NCI-H446 treated with DMSO at 0.1 percent for 48 hours (cell line): ENCODE data around the gene ACTL7A.
"Not testable (repeated sequence)": the region's sequence is repeated elsewhere in the genome, so short reads cannot be mapped to it uniquely, and the experiment has no call there.

ENCODE experiments used
- DNase-seq: peaks from one replicate; lab custom pipeline; 2025; lab: John Stamatoyannopoulos, UW

The ACTL7A gene

DNA sequence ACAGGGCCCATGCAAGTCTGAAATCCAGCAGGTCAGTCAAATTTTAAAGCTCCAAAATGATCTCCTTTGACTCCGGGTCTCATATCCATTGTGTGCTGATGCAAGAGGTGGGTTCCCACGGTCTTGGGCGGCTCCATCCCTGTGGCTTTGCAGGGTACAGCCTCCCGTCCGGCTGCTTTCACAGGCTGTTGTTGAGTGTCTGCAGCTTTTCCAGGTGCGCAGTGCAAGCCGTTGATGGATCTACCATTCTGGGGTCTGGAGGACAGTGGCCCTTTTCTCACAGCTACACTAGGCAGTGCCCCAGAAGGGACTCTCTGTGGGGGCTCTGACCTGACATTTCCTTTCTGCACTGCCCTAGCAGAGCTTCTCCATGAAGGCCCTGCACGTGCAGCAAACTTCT is 13.8 kb upstream of the ACTL7A start:
- not testable (repeated sequence) for DNase-seq

DNA sequence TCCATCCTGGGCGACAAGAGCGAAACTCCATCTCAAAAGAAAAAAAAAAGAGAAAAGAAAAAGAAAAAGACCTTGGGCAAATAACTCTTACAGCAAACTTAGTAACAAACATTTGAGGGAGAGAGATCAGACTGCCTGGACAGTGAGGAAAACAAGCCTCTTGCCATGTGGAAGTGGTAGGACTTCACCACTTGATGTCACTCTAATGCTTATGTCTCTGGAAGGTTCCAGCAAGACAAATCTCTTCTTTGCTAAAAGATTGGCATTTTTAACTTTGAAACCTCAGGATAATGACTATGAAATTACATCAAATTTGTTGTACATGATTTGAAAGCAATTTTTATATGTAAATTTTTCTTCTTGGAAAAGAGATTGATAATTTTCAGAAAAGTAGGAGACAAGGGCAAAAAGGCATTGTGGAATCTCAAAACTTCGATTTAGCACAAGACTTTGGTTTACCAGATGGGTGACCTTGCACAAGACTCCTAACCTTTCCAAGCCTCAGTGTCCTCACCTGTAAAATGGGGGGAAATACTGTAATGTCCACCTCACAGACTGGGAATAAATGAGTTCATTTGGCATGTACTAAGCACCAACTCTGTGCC is 11.7 kb upstream of the ACTL7A start:
- DNase-seq, result no peak

DNA sequence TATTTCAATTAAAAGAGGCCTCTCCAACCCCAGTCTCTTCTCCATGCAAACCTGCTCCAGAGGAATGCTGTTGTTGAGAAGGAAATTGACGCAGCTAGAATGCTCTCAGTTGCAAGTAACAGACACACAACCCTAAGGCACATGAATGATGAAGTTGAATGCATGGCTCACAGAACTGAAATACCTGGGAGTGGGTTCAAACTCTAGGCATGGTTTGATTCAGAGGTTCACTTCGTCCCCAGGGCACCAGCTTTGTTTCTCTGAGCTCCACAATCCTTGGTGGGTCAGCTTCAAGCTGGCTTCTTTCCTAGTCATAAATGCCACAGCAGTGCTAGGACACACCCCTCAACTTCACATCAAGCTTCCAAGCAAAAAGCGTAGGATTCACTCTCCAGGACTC is 10.9 kb upstream of the ACTL7A start:
- DNase-seq, result no peak

DNA sequence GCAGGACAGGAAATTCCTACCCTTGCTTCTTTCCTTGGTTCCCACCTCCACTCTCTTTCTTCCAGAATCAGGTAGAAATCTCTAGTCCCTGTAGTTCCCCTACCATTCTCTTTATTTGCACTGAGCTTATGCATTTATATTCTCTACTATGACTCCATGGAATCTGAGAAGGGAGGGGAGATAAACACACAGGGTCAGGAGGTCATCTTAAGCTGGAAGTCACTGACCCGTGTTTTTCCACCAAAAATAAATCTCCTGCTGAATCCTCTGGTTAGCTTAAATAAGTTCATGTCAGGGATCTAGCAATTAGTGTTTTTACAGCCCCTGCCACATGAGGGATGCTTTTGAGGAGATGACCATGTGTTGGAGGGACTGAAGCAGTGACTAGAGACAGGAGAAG is 10.0 kb upstream of the ACTL7A start:
- DNase-seq, result no peak

DNA sequence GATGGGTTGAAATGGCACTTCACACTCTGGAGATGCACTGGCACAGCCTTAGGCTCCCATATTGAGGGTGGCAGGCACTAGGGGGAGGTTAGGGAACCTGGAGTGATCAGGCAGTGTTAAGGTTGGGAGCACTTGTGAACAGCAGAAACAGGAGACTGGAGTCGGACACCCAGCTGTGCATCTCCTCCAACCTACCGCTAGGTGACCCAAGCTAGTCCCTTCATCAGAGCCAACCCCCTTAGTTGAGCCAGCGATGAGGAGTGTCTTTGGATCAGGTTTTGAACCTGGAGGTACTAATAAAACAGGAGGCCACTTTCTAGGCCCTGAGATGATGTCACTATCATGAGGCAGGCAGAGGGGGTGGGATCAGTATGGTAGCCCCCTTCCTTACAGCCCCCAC is 8.0 kb upstream of the ACTL7A start:
- DNase-seq, result no peak

DNA sequence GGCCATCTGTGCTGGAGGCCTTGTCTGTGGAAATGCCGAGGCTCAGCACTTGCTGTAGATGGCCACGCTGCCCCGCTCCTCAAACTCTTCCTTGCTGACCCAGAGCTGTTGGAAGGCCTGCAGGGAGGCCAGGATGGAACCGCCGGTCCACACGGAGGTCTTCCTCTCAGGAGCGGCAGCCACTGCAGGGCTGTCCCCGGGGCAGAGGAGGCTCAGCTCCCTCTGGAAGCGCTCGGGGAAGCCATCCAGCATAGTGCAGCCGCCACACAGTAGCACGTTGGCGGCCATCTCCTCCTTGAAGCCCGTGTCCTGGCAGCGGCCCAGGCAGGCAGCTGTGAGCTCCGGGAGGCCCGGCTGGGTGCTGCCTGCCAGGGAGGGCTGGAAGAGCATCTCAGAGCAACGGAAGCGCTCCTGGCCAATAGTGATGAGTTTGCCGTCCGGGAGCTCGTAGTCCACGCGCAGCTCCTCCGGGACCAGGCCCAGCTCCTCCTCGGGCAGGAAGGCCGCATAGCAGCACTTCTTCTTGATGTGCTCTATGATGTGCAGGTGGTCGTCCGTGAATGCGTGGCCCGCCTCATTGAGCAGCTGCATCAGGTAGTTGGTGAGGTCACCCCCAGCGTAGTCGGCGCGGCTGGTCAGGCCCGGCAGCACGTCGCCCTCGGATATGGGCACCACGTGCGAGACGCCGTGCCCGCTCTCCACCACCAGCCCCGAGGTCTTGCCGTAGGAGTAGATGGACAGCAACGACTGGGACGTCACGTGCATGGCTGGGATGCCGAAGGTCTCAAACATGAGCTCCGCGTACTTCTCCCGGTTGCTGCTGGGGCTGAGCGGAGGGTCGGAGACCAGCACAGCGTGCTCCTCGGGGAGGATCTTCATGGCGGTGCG is 7.2 kb upstream of the ACTL7A start:
- DNase-seq, result no peak

DNA sequence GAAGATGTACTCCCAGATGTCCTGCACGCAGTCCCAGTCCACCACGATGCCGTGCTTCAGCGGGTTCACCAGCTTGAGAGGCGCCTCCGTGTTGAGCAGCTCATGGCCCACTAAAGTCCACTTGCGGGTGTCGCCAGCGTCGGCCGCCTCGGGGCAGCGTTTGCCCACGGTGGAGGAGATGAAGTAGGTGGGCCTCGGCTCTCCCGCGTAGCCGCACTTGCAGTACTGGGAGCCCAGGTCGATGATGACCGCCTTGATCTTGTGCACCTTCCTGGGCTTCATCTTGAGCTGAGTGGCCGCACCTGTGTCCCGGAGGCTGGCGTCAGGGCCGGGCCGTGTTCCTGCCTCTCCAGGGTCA is 6.6 kb upstream of the ACTL7A start:
- no peak for DNase-seq

DNA sequence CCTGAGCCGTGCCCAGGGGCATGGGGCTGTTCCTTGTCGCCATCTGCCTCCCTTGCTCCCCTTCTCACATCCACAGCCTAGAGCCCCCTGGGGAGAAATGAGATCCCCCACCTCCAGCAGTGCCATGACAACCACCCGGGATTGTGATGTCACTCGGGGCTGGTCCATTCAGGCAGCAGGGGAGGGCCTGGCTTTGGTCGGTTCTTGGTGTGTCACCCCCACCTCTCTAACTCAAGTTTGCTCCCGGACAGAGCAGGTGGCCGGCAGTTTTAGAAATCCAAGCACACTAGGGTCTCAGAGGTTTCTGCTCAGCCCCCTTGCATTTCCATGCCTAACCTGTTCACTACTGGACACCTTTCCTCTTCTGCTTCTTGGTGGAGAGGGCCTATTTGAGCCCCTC is 6.2 kb upstream of the ACTL7A start, which contains the start of gene ACTL7B:
TSS of gene ACTL7B (minus strand) at position 99 of the 400 bp plus-strand sequence. CDS start at position 43, 56 bp downstream.
- no peak for DNase-seq

DNA sequence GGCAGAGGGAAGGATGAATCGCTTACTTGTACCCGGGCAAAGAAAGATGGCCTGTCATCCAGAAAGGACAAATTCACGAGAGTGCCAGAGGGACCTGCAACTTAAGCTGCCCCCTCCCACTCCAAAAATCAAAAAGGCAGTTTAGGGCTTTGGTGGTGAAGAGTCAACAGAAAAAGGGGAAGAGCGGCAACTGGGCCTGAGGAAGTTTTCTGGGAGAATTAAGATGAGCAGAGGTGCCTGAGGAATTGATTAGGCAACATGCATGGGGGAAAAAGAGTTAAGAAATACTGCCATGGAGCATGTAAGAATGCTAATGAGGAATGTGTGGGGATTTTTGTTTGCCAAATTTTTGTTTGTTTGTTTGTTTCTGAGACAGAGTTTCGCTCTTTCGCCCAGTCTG is 4.5 kb upstream of the ACTL7A start:
- no peak for DNase-seq

DNA sequence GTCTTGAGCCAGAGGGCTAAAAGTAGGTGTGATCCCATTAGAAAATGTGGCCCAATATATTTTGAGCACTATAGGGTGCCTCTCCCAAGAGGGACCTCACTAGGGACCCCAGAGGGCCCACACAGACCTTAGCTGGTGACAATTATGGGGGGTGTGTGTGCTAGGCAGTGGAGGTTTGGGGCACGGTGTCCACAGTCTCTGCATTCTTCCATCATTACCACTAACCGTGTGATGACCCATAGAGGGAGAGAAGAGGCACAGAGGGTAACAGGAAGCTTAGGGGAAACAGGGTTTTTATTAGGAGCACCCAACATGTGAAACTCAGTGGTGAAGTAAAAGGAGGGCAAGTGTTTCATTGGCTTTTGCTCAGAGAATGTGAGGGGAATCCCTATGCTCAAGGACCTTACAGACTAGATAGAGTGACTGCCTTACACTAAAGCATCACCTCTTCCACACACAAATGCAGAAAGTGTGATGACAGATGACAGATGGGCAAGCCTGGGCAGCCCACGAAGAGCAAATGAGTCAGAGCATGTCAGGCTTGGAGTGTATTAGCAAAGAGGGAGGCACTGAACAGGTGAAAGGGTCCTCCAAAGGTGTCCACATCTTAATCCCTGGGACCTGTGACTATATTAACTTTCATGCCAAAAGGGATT is 2.5 kb upstream of the ACTL7A start:
- no peak for DNase-seq

DNA sequence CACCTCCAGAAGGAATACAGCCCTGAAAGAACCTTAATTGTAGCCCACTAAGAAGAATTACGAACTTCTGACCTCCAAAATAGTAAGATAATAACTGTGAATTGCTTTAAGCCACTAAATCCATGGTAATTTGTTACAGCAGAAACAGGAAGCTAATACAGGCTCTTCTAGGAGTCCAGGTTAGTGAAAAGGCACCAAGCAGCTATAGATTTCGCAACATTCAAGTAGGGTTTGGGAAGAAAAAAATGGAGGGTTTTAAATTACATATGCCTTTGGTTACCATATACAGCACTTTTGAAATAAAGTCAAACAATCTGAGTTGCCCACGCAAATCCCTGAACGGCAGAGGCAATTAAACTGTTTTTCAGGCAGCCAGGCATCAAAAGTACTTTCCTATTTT is 1.7 kb upstream of the ACTL7A start:
- DNase-seq, result no peak

DNA sequence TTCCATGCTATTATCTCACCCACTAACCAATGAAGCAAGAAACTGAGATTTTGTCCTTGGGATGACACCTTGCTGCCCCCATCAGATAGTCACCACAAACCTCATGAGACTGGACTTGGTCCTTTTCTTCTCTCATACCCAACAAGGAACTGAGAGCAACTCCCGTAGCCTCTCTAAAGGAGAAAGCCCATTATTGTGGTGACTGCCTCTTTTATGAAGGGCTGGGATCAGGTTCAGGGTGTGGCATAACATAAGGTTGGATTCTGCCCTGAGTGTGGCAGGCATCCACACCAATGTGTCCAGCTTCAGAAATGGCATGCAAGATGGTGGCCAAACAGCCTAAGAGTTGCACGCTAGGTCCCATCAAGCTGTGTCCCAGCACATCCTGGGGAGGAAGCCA is 1.3 kb upstream of the ACTL7A start:
- no peak for DNase-seq

DNA sequence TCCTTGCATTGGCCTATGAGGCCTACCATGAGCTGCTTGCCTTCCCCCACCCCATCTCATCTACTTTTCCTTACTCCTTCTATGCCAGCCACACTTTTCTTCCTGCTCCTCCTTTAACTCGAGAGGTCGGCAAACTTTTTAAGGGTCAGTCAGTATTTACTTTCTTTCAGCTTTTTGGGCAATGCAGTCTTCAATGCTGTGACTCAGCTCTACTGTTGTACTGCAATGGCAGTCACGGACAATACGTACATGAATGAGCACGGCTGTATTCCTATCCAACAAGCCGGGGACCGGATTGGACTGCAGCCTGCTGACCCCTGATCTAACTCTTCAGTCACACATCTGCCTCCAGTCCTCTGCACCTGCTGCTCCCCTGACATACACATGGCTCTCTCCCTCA is 602 bp upstream of the ACTL7A start:
- no peak for DNase-seq

DNA sequence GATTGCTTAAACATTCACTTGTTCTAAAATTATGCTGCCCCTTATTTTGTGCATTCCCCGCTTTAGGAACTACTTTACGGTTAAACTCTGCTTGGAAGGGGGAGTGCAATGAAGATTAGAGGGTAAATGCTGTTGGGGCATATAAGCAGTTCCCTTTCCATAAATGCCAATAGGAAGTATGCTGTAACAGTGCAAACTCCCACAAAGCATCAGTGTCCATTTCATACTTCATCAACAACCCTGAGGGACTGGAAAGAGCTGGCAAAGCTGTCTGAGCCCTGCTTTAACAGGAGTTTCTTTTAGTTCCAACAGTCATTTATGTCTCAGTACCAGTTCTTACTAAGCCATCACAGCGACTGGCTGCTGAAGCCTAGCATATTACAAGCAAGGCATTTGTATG is 1.8 kb downstream of the ACTL7A start:
- DNase-seq, result no peak

DNA sequence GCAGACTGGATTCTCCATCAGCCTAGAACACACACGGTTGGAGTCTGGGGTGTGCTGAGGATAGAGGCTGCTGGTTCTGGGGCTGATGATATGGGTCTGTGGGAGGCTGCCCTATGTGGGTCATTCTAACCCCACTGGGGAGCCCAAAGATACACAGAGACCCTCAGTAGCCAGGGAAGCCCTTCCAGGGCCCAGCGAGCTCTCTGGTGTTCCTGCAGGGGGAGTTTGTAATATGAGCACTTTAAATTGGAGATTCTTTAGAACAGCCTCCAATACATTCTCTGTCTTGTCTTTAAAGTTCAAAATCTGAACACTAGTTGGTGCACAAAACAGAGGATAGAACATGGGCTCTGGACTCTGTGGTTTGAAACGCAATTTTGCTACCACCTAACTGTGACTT is 2.4 kb downstream of the ACTL7A start:
- no peak for DNase-seq

DNA sequence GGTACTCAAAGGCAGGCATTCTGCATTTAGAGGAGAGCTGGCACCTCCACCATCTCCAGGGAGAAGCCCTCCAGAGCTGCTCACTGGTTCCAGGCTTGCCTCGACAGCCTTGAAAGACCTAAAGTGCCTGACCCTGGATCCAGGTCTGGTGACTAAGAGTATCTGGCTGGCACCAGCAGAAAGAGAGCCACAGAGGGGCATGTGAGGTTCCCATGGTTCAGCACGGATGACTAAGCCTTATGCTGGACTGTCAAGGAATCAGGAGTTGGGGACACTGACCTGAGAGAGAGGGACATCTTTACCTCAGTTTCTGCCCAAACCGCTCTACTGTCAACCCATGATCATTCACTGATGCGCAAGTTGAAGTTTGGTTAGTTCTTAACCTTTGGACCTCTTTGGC is 3.0 kb downstream of the ACTL7A start:
- no peak for DNase-seq

DNA sequence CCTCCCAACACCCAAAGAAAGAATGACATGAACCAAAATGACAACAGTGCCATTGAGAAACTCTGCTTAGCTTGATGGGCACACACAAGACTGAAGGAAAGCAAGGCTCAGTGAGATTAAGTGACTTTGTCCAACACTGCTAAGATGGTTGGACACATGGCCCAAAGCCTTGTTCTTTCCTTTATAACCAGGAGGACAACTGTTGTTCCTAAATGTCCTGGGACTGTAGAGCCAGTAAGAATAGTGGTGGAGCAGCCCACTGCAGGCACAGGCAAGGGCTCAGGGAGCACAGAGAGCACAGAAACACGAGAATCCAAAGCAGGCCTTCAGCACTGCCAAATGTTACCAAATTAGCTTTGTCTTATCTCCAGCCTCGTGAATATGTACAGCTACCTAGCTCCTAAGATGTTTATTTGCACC is 3.9 kb downstream of the ACTL7A start:
- no peak for DNase-seq

DNA sequence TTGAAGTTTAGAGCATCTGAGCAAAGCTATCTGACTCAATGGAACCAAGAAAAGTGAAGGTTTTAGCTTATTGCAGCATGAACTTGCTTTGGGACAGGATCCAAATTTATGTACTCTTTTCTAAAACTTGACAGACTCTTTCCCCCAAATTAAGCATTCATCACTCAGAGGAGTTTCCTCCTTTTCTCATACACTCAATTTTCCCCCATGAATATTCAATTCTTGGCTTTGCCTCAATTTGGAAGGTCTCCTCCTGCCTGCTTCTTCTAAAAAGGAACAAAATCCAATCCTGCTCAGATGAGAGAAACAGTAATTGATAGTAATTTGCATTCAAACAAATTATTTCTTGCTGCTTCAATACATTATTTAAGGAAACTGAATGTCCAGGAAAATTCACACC is 5.0 kb downstream of the ACTL7A start:
- no peak for DNase-seq

DNA sequence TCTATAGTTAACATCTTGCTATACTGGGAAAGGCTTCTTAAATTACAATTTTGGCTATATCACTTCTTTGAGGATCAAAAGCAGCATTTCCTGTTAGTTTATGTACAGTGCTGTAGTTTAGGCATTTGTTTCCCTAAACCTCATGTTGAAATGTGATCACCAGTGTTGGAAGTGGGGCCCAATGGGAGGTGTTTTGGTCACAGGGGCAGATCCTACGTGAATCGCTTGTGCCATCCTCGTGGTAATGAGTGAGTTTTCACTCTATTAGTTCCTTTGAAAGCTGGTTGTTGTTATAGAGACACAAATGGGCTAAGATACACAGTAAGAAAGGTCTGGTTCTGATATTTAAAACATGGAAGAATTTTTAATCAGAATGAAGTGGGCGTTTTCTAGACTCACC is 5.8 kb downstream of the ACTL7A start:
- DNase-seq, result no peak

DNA sequence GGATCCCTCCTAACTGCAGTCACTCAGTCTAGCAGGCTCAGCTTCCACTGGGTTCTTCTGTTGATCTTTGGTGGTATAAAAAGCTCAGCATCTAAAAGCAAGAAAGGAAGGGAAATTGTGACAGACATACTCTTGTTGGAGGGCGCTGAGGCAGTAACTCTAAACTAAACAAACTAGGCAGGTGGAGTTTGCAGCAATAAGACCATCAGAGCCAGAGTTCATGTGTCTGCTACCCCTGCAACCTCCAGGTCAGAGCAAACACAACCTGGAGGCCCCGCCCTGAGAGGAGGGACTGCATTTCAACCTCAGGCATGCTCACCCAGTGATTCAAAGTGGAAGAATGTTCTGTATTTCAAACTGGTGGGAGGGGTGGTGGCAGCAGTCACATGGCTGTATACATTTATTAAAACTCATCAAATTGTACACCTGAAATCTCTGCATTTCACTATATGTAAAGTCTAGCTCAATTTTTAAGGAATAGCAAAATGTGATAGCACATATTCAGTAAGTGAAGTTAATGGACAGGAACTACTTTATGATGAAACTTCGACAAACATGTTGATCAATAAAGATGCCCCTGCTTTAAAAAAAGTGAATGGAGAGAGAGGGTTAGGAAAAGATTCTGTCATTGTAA is 7.1 kb downstream of the ACTL7A start:
- no peak for DNase-seq

DNA sequence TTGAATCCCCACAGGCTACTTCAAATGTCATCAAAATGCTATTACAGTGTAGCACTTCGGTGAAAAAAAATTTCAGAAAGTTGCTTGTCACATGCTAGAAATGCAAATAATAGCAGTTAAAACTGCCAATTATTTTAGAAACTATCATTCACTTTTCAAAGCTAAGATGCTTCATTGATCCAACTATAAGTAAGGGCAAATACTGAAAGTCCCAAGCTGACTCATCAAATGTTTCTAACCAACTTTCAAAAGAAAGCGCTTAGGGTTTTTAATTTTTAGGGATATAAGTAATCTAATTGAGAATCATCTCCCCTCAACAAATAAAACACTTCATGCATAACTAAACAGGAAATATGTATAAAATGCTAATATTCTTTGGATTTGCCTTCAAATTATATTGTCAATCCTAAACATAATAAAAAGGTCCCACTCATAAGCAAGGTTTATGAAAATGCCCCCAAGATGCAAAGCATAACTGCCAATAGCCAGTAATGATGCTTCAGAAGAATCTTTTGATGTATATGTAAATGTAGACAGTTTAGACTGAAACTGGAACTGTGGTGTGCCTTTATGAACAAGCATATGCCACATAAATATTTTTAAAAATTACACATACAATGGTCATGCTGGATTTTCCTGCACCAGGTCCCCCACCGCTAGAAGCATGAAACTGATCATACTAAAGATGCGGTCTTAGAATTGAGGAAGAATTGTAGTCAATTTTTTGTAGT is 12.2 kb downstream of the ACTL7A start:
- DNase-seq, result no peak

DNA sequence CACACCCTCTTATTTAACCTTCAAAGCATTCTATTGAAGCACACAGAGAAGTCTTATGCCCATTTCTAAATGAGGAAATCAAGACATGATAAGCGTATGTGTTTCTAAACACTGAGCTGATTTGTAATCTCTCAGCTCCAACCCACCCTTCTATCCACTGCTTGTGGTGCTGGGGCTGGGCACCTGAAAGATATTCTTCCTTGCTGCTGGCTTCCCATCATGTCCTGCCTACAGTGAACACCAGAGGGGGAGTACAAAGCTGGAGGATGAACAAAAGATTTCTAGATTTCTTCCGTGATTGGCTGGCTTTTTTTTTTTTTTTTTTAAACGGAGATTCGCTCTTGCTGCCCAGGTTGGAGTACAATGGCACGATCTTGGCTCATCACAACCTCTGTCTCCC is 14.4 kb downstream of the ACTL7A start:
- DNase-seq, result no peak
